Left ventricle myocardium inferior (tissue), 1 donor: ENCODE data around the gene VTI1A. TPM values are rescaled to one million over a fixed set of nuclear protein-coding genes. Genes with fewer than 3 reads are reported as not detected.

Source experiments
- DNase-seq: peaks from one replicate; pipeline ENCODE4 v3.0.0-alpha.2; 2020
- H3K27ac ChIP-seq: fragments of 200-600 bp; replicated peaks from 2 replicates; pipeline ENCODE4 v1.8.0; 2021
- H3K27me3 ChIP-seq: fragments of 200-600 bp; 2 replicates; pipeline ENCODE4 v1.8.0; 2021; ENCODE audit warnings: low read depth
- H3K36me3 ChIP-seq: fragments of 200-600 bp; 2 replicates; pipeline ENCODE4 v1.8.0; 2021
- H3K4me1 ChIP-seq: fragments of 200-600 bp; 2 replicates; pipeline ENCODE4 v1.8.0; 2021
- H3K4me3 ChIP-seq: fragments of 200-600 bp; 2 replicates; pipeline ENCODE4 v1.8.0; 2021; ENCODE audit warnings: mild to moderate bottlenecking, moderate library complexity
- H3K9me3 ChIP-seq: fragments of 200-600 bp; replicated peaks from 2 replicates; pipeline ENCODE4 v1.8.0; 2021
- intact Hi-C: fragments of 100-400 bp; cut with micrococcal nuclease; formaldehyde crosslinking; loops from one replicate; pipeline ENCODE4 v1.11.0; 2022
- total RNA-seq: library from RNA; stranded (reverse); fragmentation: NEBNext Ultra II Directional; extraction: Animal tissue kit (Norgen Biotek cat#: 25700); gene quantifications from one replicate; pipeline ENCODE4 v1.2.1, GENCODE V29; 2021
- TF ChIP-seq, protein P1 (sequence below): fragments of 200-600 bp; IDR thresholded peaks from 2 replicates; pipeline ENCODE4 v1.8.0; 2021; ENCODE audit warnings: antibody characterized with exemption, mild to moderate bottlenecking, borderline replicate concordance
- donor health status: DM: no; HTN: yes; CAD: no; lungs with severe emphysema.

VTI1A gene
- total RNA-seq, 1 donor from 2014 or later = 20.5 TPM

DNA sequence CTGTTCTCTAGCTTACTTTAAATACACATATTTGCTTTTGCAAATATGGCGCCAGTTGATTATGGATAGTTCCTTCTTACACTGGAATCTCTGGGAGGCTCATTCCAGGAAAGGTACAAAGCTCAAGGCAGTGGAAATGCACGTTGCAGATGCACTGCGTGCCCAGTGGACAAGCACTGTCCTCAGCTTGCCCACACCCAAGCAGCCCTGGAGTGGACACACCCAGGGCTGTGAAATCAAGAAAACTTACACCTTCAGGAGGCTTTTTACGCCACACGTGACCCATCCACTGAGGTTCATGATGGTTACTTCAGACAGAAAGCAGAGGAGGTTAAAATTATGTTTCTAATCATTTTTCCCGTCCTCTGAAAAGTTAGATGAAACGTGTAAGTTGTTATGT is 248.5 kb downstream of the VTI1A start:
- H3K9me3 ChIP-seq = no peaks in the 10 kb centered on the region
- H3K27me3 ChIP-seq = no peaks in the 10 kb centered on the region

DNA sequence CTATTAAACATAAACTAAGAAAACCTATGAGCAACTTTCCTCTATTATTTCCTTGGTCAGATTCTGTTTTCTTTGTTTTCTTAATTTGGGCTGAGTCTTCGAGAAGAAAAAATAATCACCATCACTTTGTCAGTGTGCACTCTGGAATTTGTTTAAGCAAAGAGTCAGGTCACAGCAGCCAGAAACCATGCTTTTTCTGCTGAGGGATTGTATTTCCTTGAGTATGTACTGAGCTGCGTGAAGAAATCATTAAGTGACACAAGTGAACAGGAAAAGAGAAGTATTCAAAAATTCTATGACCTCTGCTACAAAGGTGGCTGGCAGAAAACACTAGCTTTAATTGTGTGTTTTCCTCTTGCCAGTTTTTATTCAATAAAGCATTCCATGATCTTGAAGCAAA is 249.6 kb downstream of the VTI1A start:
- DNase-seq = no peak
- no peaks in the 10 kb centered on the region for H3K36me3 ChIP-seq
- H3K4me1 ChIP-seq = peaks cover 8% of the 10 kb centered on the region
- no peaks in the 10 kb centered on the region for H3K9me3 ChIP-seq
- H3K27ac ChIP-seq = no peak overlapping the region
- intact Hi-C loops = no loop called here
- no peak overlapping the region for H3K4me3 ChIP-seq
- TF ChIP-seq, protein P1, sequence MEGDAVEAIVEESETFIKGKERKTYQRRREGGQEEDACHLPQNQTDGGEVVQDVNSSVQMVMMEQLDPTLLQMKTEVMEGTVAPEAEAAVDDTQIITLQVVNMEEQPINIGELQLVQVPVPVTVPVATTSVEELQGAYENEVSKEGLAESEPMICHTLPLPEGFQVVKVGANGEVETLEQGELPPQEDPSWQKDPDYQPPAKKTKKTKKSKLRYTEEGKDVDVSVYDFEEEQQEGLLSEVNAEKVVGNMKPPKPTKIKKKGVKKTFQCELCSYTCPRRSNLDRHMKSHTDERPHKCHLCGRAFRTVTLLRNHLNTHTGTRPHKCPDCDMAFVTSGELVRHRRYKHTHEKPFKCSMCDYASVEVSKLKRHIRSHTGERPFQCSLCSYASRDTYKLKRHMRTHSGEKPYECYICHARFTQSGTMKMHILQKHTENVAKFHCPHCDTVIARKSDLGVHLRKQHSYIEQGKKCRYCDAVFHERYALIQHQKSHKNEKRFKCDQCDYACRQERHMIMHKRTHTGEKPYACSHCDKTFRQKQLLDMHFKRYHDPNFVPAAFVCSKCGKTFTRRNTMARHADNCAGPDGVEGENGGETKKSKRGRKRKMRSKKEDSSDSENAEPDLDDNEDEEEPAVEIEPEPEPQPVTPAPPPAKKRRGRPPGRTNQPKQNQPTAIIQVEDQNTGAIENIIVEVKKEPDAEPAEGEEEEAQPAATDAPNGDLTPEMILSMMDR = no peak
- no peaks in the 10 kb centered on the region for H3K27me3 ChIP-seq

More for the DNA sequence above, 248.5 kb downstream of the VTI1A start:
- H3K36me3 ChIP-seq = no peaks in the 10 kb centered on the region
- DNase-seq = no peak
- no peak overlapping the region for H3K27ac ChIP-seq
- intact Hi-C loops = no loop called here
- H3K4me1 ChIP-seq = peaks cover under 1% of the 10 kb centered on the region
- TF ChIP-seq, protein P1 = no peak
- no peak overlapping the region for H3K4me3 ChIP-seq

DNA sequence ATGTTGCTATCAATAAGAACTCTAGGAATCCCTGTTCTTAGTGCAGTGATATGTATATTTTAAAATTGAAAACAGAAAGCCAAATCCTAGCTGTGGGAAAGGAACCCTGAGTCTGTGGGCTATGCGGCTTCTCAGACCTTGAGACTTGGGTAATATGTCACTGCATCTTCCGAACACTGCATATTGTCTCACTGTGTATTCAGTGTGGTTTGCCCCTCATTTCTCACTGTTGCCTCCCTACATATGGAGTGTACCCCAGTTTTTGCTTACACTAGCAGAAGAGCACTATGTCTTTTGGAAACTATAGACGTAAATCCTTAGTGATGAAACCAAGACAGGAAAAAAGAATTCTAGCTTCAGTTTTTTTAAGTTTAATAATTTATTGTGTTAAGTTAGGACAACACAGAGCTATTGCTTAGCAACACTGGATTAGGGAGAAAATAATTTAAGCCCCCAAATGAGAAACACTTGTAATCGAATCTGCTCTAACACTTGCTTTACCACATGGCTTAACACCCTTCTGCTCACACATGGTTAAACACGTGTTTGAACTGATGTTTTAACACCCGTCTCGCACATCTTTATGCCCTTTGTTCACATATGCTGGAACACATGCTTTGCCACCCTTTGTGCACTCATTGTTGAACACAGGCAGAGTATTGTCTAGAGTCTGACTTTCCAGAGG is 251.3 kb downstream of the VTI1A start:
- no peak for DNase-seq
- peaks cover 8% of the 10 kb centered on the region for H3K4me1 ChIP-seq
- H3K4me3 ChIP-seq = no peak overlapping the region
- no peaks in the 10 kb centered on the region for H3K9me3 ChIP-seq
- TF ChIP-seq, protein P1 = no peak
- H3K27me3 ChIP-seq = no peaks in the 10 kb centered on the region
- no peak overlapping the region for H3K27ac ChIP-seq
- intact Hi-C loops = no loop called here
- no peaks in the 10 kb centered on the region for H3K36me3 ChIP-seq

DNA sequence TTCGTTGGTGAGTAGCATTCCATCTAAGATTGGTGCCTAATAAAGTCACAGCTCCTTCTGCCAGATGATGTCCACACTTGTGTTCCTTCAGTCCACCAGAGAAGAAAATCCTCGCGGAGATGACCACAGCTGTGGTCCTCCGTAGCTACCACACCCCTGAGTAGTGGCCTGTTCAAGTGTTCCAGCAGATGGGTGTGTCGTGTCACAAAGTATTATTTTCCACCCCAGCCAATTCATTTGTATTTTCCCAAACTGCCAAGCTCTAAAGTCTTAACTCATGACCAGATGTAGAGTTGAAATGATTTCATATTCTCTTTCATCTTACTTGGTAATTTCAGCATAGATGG is 251.8 kb downstream of the VTI1A start:
- TF ChIP-seq, protein P1 = no peak
- no peaks in the 10 kb centered on the region for H3K9me3 ChIP-seq
- H3K4me3 ChIP-seq = no peak overlapping the region
- no peaks in the 10 kb centered on the region for H3K27me3 ChIP-seq
- no peak overlapping the region for H3K27ac ChIP-seq
- H3K4me1 ChIP-seq = peaks cover 8% of the 10 kb centered on the region
- no peaks in the 10 kb centered on the region for H3K36me3 ChIP-seq
- intact Hi-C loops = no loop called here
- DNase-seq = no peak

DNA sequence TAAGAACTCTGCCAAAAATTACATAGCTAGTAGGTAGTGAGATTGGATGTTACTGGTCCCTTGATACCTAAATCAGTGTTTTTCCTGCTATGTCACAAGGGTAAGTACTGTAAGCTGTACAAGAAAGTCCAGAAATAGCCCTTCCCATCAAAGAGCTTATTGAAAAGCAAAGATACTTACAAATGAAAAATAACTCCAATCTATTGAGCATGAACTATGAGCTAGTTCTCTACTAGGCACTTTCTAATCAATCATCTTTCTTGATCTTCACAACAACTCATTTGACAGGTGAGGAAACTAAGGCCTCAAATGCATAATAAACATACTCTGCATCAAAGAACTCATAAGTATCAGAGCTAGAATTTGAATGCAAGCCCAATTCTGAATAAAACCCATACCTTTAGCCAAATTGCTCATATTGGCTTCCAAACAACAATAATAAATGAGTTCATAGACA is 253.2 kb downstream of the VTI1A start:
- Histone ChIP-seq H3K9me3 (no peaks in the 10 kb centered on the region), H3K27ac (no peak overlapping the region), H3K4me1 (peaks cover 8% of the 10 kb centered on the region), H3K27me3 (no peaks in the 10 kb centered on the region), H3K4me3 (no peak overlapping the region), H3K36me3 (no peaks in the 10 kb centered on the region)
- TF ChIP-seq, protein P1 = no peak
- intact Hi-C loops = no loop called here
- DNase-seq = no peak
